IMR-90 (cell line): Measurements from ENCODE around the gene NSF.

Experiments used
- CEBPB ChIP-seq: IDR thresholded peaks from 2 replicates; pipeline ENCODE4 v1.6.1; 2012; ENCODE audit warnings: low read depth, low read length, improper control_type of control experiment
- POLR2A ChIP-seq: IDR thresholded peaks from 2 replicates; pipeline ENCODE4 v1.6.1; 2012; ENCODE audit warnings: mild to moderate bottlenecking, low read depth, low read length
- TF ChIP-seq, protein P1 (sequence below): conservative IDR thresholded peaks from 2 replicates; pipeline ENCODE4 v1.5.1; 2012; ENCODE audit warnings: mild to moderate bottlenecking, low read depth, low read length, improper control_type of control experiment

DNA sequence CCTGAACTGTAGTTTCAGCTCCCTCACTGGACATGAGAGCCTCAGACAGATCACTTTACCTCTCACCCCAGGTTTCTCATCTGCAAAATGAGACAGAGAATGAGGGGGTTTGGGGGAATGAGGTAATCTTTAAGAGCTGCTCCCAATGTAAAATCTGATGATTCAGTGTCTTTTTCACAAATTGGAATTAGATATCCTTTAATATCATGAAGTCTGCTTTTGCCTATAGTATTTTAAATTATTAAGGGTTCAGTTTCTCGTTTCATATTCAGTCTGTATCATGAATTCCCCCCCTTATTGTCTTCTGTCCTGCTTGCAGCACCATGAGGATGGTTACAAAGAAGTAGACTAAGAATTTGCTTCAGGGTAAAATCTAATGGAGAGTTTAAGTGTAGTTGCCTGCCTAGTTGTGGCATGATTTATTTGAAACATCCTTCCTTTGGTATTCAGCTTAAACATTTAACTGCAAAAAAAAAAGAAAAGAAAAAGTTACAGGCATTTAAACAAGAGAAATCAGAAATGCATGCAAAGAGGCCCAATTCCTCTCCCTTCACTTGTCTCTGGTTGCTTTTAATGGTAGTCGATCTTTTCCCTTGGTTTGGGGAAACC, 150.8 kb downstream of the NSF start:
- TF ChIP-seq, protein P1, sequence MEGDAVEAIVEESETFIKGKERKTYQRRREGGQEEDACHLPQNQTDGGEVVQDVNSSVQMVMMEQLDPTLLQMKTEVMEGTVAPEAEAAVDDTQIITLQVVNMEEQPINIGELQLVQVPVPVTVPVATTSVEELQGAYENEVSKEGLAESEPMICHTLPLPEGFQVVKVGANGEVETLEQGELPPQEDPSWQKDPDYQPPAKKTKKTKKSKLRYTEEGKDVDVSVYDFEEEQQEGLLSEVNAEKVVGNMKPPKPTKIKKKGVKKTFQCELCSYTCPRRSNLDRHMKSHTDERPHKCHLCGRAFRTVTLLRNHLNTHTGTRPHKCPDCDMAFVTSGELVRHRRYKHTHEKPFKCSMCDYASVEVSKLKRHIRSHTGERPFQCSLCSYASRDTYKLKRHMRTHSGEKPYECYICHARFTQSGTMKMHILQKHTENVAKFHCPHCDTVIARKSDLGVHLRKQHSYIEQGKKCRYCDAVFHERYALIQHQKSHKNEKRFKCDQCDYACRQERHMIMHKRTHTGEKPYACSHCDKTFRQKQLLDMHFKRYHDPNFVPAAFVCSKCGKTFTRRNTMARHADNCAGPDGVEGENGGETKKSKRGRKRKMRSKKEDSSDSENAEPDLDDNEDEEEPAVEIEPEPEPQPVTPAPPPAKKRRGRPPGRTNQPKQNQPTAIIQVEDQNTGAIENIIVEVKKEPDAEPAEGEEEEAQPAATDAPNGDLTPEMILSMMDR = no peak
- TF ChIP-seq POLR2A = no peak
- no peak for TF ChIP-seq CEBPB
